NCI-H460 (cell line): ENCODE results near the gene ULBP1. TPM values are rescaled to one million over a fixed set of nuclear protein-coding genes. Genes with fewer than 3 reads are reported as not detected.
A peak's percentile ranks its signal among the peaks of the same experiment; 100 is the strongest.
"Not testable (repeated sequence)": the region's sequence is repeated elsewhere in the genome, so short reads cannot be mapped to it uniquely, and the experiment has no call there.

Experiments
- DNase-seq: peaks from one replicate; pipeline ENCODE4 v3.0.0-alpha.2; 2016; ENCODE audit warnings: low read depth; ENCODE audit errors: extremely low read depth
- polyA plus RNA-seq: library from polyadenylated mRNA; depleted of rRNA; stranded (reverse); fragments of >200 nt; gene quantifications from 2 replicates; pipeline ENCODE4 v1.2.3, GENCODE V29; 2014; cell fraction: nucleus; rRNA removed
- total RNA-seq: library from RNA; depleted of rRNA; stranded (reverse); fragments of >200 nt; shearing (Covaris generic); gene quantifications from 2 replicates; pipeline ENCODE4 v1.2.3, GENCODE V29; 2014; rRNA removed

ULBP1 gene
- total RNA-seq: 7.2 and 7.7 TPM in 2 replicates
- 2.4 TPM in 2 replicates for polyA plus RNA-seq

- peak; percentile 70 for DNase-seq
These were observed at the start of gene ULBP1 for GRCh38 chr6:149963462-149964307. Gene ULBP1 (plus strand): TSS chr6:149963943. CDS start chr6:149964050, 107 bp downstream.

- no peak for DNase-seq
These were observed 47.5 kb upstream of the ULBP1 start for GRCh38 chr6:149915970-149916865.

GRCh38 chr6:149917679-149918078 lies 46.1 kb upstream of the ULBP1 start:
- DNase-seq: no peak

GRCh38 chr6:149918151-149918905 lies 45.4 kb upstream of the ULBP1 start:
- no peak for DNase-seq

GRCh38 chr6:149919126-149919833 lies 44.5 kb upstream of the ULBP1 start:
- DNase-seq: not testable (repeated sequence)

- DNase-seq: no peak
These were observed 43.9 kb upstream of the ULBP1 start for GRCh38 chr6:149919834-149920225.

- DNase-seq: no peak
These were observed 42.4 kb upstream of the ULBP1 start for GRCh38 chr6:149921361-149921760.

GRCh38 chr6:149922091-149922490 lies 41.7 kb upstream of the ULBP1 start:
- DNase-seq: not testable (repeated sequence)

- DNase-seq: peak; percentile 72
These were observed 41.0 kb upstream of the ULBP1 start, which contains the start of gene RAET1G for GRCh38 chr6:149922642-149923326. Gene RAET1G (minus strand): TSS chr6:149923121. CDS start chr6:149923010, 111 bp downstream.

- no peak for DNase-seq
These were observed 40.3 kb upstream of the ULBP1 start for GRCh38 chr6:149923327-149923986.

- DNase-seq: no peak
These were observed 39.4 kb upstream of the ULBP1 start for GRCh38 chr6:149924206-149924932.

- DNase-seq: no peak
These were observed 38.9 kb upstream of the ULBP1 start for GRCh38 chr6:149924933-149925252.

GRCh38 chr6:149925253-149925973 lies 38.3 kb upstream of the ULBP1 start:
- DNase-seq: no peak

- peak; percentile 75 for DNase-seq
These were observed 37.6 kb upstream of the ULBP1 start for GRCh38 chr6:149925974-149926777.

- DNase-seq: not testable (repeated sequence)
These were observed 36.7 kb upstream of the ULBP1 start for GRCh38 chr6:149927025-149927424.

GRCh38 chr6:149929422-149929821 lies 34.3 kb upstream of the ULBP1 start:
- no peak for DNase-seq

- no peak for DNase-seq
These were observed 32.2 kb upstream of the ULBP1 start for GRCh38 chr6:149931501-149931900.
